Epithelial cell of esophagus (primary cell): ENCODE results near the gene CAPSL.

ENCODE experiments used
- DNase-seq: peaks from one replicate; pipeline ENCODE4 v3.0.0; 2010; ENCODE audit warnings: low read depth
- H3K4me3 ChIP-seq: 2 replicates; pipeline ENCODE4 v1.5.1; 2011; ENCODE audit warnings: mild to moderate bottlenecking, low read length, control low read depth
- CTCF ChIP-seq: IDR thresholded peaks from 2 replicates; pipeline ENCODE4 v1.5.1; 2011; ENCODE audit warnings: low read depth, mild to moderate bottlenecking, low read length, control low read depth, inconsistent platforms; ENCODE audit not compliant: insufficient read depth; ENCODE audit errors: missing control alignments

The CAPSL gene

GRCh38 chr5:35924950-35925722, 13.3 kb downstream of the CAPSL start:
- H3K4me3 ChIP-seq: no peak overlapping the region
- TF ChIP-seq CTCF: peak; percentile 77
- DNase-seq: peak; percentile 78

- TF ChIP-seq CTCF: no peak
- no peak overlapping the region for H3K4me3 ChIP-seq
- DNase-seq: peak; percentile 41
Measured at GRCh38 chr5:35924122-35924949, 14.1 kb downstream of the CAPSL start.

- TF ChIP-seq CTCF: no peak
- no peak overlapping the region for H3K4me3 ChIP-seq
- peak; percentile 9 for DNase-seq
Measured at GRCh38 chr5:35922468-35922867, 16.0 kb downstream of the CAPSL start.

GRCh38 chr5:35921930-35922329, 16.5 kb downstream of the CAPSL start:
- no peak for TF ChIP-seq CTCF
- H3K4me3 ChIP-seq: no peak overlapping the region
- DNase-seq: no peak

GRCh38 chr5:35920890-35921289, 17.5 kb downstream of the CAPSL start:
- TF ChIP-seq CTCF: no peak
- no peak for DNase-seq

GRCh38 chr5:35919191-35919590, 19.2 kb downstream of the CAPSL start:
- no peak overlapping the region for H3K4me3 ChIP-seq
- peak; percentile 40 for DNase-seq
- no peak for TF ChIP-seq CTCF

More at GRCh38 chr5:35920890-35921289, 17.5 kb downstream of the CAPSL start:
- no peak overlapping the region for H3K4me3 ChIP-seq

GRCh38 chr5:35908814-35909213, 29.6 kb downstream of the CAPSL start:
- H3K4me3 ChIP-seq: no peak overlapping the region
- no peak for DNase-seq
- no peak for TF ChIP-seq CTCF
